Occipital lobe (tissue), 2 donors: Measurements from ENCODE around the gene METTL25. TPM values are rescaled to one million over a fixed set of nuclear protein-coding genes. Genes with fewer than 3 reads are reported as not detected.
"Not testable (repeated sequence)": the region's sequence is repeated elsewhere in the genome, so short reads cannot be mapped to it uniquely, and the experiment has no call there.

Experiments
- DNase-seq: peaks from one replicate; lab custom pipeline; 2025; lab: John Stamatoyannopoulos, UW
- total RNA-seq: library from RNA; depleted of rRNA; stranded (reverse); fragments of >200 nt; gene quantifications from one replicate; pipeline ENCODE4 v1.2.3, GENCODE V29; 2014

METTL25 gene
- total RNA-seq: 35.6 TPM

DNA sequence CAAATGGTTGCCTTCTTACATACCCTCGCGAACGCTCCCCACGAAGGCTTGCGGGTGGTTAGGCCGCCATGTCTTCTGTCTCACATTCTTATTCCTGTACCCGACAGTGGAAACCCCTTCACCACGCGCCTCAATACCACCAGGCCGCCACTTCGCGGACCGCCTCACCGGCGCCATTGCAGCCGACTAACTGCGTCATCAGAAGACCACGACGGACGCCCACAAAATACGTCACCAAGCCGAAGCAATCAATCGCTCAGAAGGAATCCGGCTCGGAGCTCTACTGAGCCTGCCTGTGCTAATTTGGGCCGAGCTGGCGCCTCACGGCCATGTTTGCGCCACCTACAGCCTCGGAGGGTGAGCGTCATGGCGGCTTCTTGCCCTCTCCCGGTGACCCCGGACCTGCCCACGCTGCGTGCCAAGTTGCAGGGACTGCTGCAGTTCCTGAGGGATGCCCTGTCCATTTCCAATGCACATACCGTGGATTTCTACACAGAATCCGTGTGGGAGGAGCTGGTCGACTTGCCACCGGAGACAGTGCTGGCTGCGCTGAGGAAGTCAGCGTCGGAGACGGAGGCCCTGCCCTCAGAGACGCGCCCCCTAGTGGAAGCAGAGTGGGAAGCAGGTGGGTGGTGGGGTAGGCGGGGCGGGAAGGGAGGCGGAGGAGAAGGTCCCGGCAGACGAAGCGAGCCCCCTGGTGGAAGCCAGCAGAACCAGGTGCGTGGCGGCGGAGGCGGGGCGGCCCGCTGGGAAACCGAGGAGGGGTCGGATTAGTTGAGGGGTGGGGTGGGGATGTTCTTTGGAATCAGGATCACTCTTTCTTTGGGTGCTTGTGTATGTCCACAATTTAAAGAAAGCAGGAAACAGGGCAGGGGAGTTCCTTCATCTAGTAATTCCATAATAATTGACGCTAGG is at the start of gene METTL25, which contains the start of gene CCDC59:
TSS of gene METTL25 (plus strand) at position 330 of the 915 bp plus-strand sequence. CDS start at position 367, 37 bp downstream.
TSS of gene CCDC59 (minus strand) at position 188 of the 915 bp plus-strand sequence. CDS start at position 177, 11 bp downstream.
- DNase-seq: peak; percentile 96

DNA sequence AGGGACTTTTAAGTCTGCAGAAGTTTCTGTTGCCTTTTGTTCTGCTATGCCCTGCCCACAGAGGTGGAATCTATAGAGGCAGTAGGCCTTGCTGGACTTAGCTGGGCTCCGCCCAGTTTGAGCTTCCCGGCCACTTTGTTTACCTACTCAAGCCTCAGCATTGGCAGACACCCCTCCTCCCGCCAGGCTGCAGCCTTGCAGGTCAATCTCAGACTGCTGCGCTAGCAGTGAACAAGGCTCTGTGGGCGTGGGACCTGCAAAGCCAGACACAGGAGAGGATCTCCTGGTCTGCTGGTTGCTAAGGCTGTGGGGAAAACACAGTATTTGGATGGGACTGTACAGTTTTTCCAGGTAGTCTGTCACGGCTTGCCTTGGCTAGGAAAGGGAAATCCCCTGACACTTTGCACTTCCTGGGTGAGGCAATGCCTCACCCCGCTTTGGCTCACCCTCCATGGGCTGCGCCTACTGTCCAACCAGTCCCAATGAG is 43.9 kb upstream of the METTL25 start:
- DNase-seq: no peak

DNA sequence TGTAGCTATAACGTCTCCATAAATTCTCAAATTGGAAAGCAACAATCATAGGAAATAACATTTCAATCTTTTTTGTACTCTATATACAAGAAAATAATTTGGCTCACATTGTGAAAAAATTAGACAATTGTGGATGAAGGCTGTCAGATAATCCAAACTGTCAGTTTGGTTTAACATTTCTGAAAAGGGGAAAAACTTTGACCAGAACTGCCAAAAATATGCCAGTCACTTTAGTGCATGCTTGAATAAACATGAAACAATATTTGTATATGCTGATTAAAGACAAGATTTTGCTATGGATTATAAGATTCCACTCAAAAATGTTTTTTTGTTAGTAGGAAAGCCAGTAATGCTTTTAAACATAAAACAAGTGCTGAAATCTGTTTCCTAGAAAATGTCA is 39.1 kb upstream of the METTL25 start:
- no peak for DNase-seq

DNA sequence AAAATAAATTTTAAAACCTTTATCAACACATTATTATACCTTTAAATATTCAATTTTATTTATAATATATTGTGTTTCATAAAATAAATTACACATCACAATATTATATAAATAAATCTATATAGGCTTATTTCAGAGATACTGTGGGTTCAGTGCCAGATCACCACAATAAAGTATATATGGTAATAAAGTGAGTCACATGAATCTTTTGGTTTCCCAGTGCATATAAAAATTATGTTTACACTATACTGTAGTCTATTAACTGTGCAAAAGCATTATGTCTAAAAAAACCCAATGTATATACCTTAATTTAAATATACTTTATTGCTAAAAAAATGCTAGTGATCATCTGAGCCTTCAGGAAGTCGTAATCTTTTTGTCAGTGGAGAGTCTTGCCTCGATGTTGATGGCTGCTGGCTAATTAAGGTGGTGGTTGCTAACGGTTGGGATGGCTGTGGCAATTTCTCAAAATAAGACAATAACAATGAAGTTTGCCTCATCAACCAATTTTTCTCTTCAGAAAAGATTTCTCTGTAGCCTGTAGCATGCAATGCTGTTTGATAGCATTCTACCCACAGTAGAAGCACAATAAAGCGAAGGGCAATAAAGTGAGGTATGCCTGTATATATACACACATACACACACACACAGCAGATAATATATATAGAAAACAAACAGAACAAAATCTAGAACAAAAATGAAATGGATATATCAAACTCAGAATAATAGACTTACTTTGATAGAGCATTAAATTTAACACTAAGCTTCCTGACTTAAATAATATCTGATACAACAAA is 32.6 kb upstream of the METTL25 start:
- DNase-seq: no peak

DNA sequence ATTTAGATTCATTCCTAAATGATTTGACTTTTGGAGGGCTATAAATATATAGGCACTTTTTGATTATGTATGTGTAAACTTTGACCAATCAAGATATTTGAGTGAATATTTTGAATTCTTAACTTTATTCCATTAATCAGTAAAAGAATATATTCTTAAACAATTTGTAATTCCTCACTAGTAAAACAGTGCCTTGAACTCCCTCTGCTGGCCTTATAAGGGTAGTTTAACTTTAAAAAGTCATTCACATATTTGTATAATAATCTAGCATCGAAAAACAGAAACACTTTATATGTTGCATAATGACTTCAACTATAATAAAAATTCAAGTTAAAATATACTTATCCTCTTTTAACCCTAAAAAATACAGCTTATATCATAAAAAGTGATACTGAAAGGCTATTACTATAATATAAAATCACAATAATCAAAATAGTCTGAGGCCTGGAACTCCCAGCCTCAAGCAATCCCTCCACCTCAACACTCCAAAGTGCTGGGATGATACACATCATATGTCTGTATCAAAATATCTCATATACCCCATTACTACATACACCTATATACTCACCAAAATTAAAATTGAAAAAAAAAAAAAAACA is 31.3 kb upstream of the METTL25 start:
- no peak for DNase-seq

- no peak for DNase-seq
Measured at GRCh38 chr12:82327861-82328260, 30.5 kb upstream of the METTL25 start.

GRCh38 chr12:82329508-82329907 is 28.8 kb upstream of the METTL25 start:
- DNase-seq: no peak

- DNase-seq: no peak
Measured at GRCh38 chr12:82350161-82350560, 8.2 kb upstream of the METTL25 start.

GRCh38 chr12:82351390-82351789 is 6.9 kb upstream of the METTL25 start:
- DNase-seq: no peak

DNA sequence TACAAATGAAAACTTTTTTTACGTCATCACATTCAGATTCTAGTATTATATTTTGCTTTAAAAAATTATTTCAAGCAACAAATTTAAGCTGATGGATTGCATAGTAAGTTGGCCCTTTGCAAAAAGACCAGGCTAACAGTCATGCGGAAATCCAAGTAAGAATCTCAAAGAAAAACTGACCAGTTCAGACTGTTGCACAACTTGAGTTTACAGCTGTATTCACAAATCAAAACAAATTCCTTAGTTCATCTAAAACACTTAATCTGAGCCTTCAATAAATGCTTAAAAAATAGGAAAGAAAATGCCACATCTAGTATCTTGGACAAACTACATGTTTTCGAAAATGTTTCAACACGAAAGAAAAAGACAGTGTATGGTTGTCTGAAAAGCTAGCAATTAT is 989 bp upstream of the METTL25 start:
- no peak for DNase-seq

DNA sequence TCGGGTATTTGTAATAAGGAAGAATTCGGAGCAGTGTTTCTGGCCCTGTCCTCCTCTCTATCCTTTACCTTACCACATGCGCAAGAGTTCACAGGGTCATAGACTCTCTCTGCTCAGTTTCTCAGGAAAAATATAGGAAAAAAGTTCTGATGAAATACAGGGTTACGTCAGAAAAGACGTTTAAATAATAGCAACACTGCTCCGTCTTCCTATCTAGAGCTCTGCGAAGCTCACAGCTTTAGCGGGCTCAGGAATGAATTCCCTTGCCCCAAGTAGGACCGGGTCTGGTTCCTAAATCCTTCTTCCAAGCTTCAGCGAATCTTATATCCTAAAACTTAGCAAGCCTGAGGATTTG is 507 bp upstream of the METTL25 start:
- no peak for DNase-seq

GRCh38 chr12:82359115-82359478 is 768 bp downstream of the METTL25 start:
- no peak for DNase-seq

- not testable (repeated sequence) for DNase-seq
Measured at GRCh38 chr12:82360834-82361233, 2.5 kb downstream of the METTL25 start.

DNA sequence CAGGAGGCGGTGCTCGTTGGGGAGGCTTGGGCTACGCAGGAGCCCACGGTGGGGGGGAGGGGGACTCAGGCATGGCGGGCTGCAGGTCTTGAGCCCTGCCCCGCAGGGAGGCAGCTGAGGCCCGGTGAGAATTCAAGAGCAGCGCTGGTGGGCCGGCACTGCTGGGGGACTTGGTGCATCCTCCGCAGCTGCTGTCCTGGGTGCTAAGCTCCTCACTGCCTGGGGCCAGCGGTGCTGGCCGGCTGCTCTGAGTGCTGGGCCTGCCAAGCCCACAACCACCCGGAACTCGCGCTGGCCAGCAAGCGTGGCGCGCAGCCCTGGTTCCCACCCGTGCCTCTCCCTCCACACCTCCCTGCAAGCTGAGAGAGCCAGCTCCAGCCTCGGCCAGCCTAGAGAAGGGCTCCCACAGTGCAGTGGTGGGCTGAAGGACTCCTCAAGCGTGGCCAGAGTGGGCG is 3.2 kb downstream of the METTL25 start:
- no peak for DNase-seq

DNA sequence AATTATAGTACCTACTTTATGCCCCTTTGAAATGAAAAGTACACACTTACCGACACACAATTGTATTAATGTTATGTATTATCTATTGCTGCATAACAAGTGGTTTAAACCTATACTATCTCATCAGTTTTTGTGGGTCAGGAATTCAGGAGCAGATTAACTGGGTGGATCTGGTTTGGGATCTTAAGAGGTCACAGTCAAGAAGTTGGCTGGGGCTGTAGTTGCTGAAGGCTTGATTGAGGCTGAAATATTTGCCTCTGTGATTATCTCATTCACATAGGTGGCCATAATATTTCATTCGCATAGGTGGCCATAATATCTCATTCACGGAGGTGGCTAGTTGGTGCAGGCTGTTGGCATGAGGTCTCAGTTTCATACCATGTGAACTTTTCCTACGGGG is 5.7 kb downstream of the METTL25 start:
- DNase-seq: no peak

- no peak for DNase-seq
Measured at GRCh38 chr12:82366197-82366596, 7.9 kb downstream of the METTL25 start.

- no peak for DNase-seq
Measured at GRCh38 chr12:82375201-82375600, 16.9 kb downstream of the METTL25 start.

DNA sequence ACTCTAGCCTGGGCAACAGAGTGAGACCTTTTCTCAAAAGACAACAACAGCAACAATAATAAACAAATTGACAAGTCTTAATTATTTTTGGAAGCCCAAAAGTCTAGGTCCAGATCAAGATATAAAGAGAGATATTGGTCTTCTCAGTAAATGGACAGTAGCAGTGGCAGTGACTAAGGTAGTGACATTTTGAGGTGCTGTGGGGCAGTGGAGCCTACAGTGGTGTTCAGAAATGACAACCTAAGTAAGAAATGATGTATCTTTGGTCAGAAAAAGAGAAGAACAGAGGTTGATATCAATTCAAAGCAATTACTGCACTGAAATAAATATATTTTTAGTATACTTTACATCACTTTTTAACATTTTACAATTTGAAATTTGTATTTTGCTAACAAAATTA is 20.7 kb downstream of the METTL25 start:
- DNase-seq: no peak

- DNase-seq: no peak
Measured at GRCh38 chr12:82383930-82384552, 25.7 kb downstream of the METTL25 start.

- no peak for DNase-seq
Measured at GRCh38 chr12:82398879-82399278, 40.5 kb downstream of the METTL25 start.

GRCh38 chr12:82400819-82401218 is 42.5 kb downstream of the METTL25 start:
- no peak for DNase-seq
